Measurements from ENCODE around the gene NF2. TPM values are rescaled to one million over a fixed set of nuclear protein-coding genes. Genes with fewer than 3 reads are reported as not detected.

NF2 gene
- polyA plus RNA-seq, 4 donors, result 21.8 to 29.1 (median 28.3) TPM

DNA sequence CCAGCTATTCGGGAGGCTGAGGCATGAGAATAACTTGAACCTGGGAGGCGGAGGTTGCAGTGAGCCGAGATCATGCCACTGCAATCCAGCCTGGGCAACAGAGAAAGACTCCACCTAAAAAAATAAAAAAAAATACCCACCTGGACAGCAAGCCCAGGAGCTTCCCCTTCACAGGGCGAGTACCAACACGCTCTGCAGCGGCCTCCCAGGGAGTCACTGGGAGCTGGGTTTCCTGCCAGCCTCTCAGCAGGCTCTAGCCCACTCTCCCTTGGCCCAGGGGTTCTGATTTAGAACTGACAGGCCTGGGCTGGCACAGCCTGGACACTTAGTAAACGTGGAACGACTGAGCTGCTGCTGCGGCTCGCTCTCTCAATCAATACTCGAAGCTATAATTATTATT lies 114.4 kb downstream of the NF2 start:
- DNase-seq (ENCODE audit: low read depth in 4 of 4, low spot score in 3 of 4), result no peak

GRCh38 chr22:29718949-29719898 lies 115.8 kb downstream of the NF2 start:
- DNase-seq (ENCODE audit: low read depth in 4 of 4, low spot score in 3 of 4), result no peak

DNA sequence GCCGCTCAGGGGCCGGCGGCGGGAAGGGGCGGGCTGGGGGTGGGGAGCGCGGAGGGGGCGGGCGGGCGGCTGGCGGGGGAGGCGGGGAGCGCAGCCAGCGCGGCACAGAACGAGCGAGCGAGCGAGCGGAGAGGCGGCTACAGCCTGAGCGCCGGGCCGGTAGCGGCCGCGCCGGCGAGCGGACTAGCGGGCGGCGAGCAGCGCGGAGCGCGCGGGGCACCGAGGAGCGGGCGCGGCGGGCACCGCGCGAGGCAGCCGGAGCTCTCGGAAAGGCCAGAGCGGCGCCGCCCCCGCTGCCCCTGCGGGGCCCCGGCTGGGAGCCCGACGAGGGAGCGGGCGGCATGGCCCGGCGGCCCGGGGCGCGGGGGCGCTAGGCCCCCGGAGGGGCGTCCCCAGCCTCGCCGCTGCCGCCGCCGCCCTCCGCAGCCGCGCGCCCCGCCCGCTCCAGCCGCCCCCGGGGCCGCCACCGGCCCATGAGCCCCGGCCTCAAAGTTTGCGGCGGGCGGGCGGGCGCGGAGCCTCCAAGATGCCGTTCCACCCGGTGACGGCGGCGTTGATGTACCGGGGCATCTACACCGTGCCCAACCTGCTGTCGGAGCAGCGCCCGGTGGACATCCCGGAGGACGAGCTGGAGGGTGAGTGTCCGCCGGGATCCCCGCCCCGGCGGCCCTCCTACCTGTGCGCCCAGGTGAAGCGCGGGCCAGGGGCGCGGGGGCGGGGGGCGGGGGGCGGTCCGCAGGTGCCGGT lies 116.6 kb downstream of the NF2 start, which contains the start of gene CABP7:
CABP7 (plus strand) TSS at position 105 of the 747 bp plus-strand sequence; CDS start at position 527, 422 bp downstream.
- DNase-seq (ENCODE audit: low read depth in 4 of 4, low spot score in 3 of 4), result no peak

- DNase-seq (ENCODE audit: low read depth in 4 of 4, low spot score in 3 of 4), result no peak
These were observed 117.4 kb downstream of the NF2 start for GRCh38 chr22:29720811-29721323.

- DNase-seq (ENCODE audit: low read depth in 4 of 4, low spot score in 3 of 4), result no peak
These were observed 118.7 kb downstream of the NF2 start for GRCh38 chr22:29722151-29722550.

- DNase-seq (ENCODE audit: low read depth in 4 of 4, low spot score in 3 of 4), result no peak
These were observed 119.2 kb downstream of the NF2 start for GRCh38 chr22:29722587-29722986.

DNA sequence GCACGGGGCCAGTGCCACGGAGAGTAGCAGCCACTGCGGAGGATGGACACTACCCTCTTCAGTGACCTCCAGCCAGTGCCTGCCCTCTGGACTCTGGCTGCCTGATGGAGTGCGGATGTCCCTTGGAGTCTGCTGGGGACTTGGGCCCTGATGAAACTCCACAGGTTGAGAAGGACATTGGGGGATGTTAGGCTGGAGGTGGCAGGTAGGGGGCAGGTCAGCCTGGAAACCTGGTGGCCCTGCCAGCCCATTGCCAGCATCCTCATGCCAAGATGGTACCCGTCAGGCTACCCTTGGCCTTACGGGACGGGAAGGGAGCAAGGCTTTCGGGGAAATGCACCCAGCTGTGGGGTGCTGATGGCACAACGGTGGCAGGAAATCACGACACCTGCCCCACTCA lies 120.3 kb downstream of the NF2 start:
- no peak for DNase-seq (ENCODE audit: low read depth in 4 of 4, low spot score in 3 of 4)

- DNase-seq (ENCODE audit: low read depth in 4 of 4, low spot score in 3 of 4), result no peak
These were observed 121.4 kb downstream of the NF2 start for GRCh38 chr22:29724843-29725242.

GRCh38 chr22:29726106-29726505 lies 122.7 kb downstream of the NF2 start:
- no peak for DNase-seq (ENCODE audit: low read depth in 4 of 4, low spot score in 3 of 4)

GRCh38 chr22:29726512-29727130 lies 123.2 kb downstream of the NF2 start:
- no peak for DNase-seq (ENCODE audit: low read depth in 4 of 4, low spot score in 3 of 4)

GRCh38 chr22:29727131-29727523 lies 123.7 kb downstream of the NF2 start:
- DNase-seq (ENCODE audit: low read depth in 4 of 4, low spot score in 3 of 4), result no peak

DNA sequence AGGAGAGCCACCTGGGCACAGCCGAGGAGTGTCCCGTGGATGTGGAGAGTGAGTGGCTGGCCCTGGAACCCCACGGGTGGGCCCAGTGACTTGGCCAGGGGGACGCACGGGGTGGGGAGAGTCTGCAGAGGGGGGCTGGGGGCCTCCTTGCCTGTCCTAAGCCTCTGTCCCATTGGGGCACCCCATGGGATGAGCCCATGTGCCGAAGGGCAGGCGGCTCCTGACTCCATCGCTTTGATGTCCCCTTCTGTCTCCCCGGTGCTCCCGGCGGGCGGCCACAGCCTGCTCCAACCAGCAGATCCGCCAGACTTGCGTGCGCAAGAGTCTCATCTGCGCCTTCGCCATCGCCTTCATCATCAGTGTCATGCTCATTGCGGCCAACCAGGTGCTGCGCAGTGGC lies 125.7 kb downstream of the NF2 start:
- DNase-seq (ENCODE audit: low read depth in 4 of 4, low spot score in 3 of 4), result no peak

DNA sequence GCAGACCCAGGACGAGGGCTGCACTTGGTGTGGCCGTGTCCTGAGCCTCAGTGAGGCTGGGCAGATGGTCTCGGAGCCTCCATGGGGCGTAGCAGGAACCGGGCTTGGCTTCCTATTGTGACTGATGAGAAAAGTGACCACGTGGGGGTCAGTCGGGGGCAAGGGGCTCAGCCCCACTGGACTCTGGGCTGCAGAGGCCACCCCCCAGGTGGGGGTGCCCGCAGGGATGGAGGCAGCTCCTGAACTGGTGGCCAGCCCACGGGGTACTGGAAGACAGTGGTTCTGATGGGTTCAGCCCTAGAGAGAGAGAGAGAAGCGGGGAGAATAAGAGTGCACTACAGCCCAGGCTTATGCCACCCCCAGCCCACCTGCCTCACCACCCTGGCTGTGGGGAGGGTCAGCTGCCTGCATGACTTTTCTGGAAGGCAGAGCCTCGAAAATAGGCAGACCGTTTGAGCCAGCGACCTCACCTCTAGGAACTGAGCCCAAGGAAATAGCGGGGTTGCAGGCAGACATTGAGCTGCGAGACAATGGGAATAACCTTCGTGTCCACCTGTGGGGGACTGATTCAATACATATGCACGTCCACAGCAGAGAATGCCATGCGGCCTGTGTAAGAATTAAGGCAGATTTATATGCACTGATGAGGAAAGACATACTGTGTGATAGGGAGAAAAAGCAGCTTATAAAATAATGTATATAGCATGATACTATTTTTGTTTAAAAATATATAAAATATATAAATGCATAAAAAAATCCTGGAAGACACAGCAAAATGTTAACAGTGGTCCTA lies 127.8 kb downstream of the NF2 start:
- DNase-seq (ENCODE audit: low read depth in 4 of 4, low spot score in 3 of 4), result no peak

DNA sequence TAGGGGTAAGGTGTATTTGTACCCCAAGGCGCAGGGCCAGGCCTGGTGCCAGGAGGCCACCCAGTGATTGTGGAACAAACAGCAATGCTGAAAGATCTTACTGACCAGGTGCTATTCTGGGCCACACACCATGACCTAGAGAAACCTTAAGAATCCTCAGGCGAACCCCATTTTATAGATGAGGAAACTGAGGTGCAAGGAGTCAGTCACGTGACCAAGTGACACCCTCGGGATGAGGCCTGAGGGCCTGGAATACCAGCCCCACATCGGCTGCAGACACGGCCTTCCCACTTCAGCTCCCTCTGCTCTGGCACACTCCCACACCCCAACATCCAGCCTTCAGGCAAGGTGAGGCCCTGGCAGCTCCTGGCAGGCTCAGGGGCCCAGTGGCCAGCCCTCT lies 129.4 kb downstream of the NF2 start:
- DNase-seq (ENCODE audit: low read depth in 4 of 4, low spot score in 3 of 4), result no peak

- DNase-seq (ENCODE audit: low read depth in 4 of 4, low spot score in 3 of 4), result peak in 3 of 4 donors; percentile 34 to 56 (median 36)
These were observed 130.1 kb downstream of the NF2 start for GRCh38 chr22:29733362-29734201.

GRCh38 chr22:29734406-29734805 lies 131.0 kb downstream of the NF2 start:
- no peak for DNase-seq (ENCODE audit: low read depth in 4 of 4, low spot score in 3 of 4)

DNA sequence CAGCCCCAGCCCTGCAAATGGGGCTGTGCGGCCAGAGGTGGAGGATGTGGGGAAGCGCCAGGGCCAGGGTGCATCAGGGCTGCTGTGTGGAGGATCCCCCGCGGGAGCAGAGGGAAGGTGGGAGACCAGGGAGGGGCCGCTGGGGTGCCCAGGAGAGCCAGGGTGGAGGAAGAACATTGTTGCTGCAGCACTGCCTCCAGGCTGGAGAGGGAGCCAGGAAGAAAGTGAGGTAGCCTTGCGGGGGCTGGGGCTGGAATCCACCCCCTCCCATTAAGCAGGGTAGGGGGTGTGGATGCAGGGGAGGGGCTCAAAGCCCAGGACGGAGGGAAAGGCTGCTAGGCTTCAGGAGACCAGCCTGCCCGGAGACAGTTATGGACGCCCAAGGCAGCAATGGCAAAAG lies 131.4 kb downstream of the NF2 start:
- no peak for DNase-seq (ENCODE audit: low read depth in 4 of 4, low spot score in 3 of 4)

- DNase-seq (ENCODE audit: low read depth in 4 of 4, low spot score in 3 of 4), result no peak
These were observed 132.0 kb downstream of the NF2 start for GRCh38 chr22:29735416-29735815.
